Astrocyte of the cerebellum (primary cell): ENCODE measurements around the gene NRG3.

Source experiments
- DNase-seq: peaks from one replicate; pipeline ENCODE4 v3.0.0-alpha.2; 2011; ENCODE audit warnings: low read depth
- H3K4me3 ChIP-seq: 2 replicates; pipeline ENCODE4 v1.5.1; 2011; ENCODE audit warnings: mild to moderate bottlenecking, low read depth, low read length, moderate library complexity
- in situ Hi-C: cut with HindIII; loops from 2 replicates; pipeline ENCODE4 v1.10.0; 2017; ENCODE audit warnings: low sequenced_read_pairs
- TF ChIP-seq, protein P1 (sequence below): IDR thresholded peaks from 2 replicates; pipeline ENCODE4 v1.5.1; 2012; ENCODE audit warnings: low read length, low read depth, moderate library complexity, mild to moderate bottlenecking; ENCODE audit errors: missing control alignments

NRG3 gene

GRCh38 chr10:81953420-81953819 lies 78.4 kb downstream of the NRG3 start:
- in situ Hi-C loops, result no loop called here
- peak; percentile 33 for DNase-seq
- H3K4me3 ChIP-seq, result no peak overlapping the region
- TF ChIP-seq, protein P1, sequence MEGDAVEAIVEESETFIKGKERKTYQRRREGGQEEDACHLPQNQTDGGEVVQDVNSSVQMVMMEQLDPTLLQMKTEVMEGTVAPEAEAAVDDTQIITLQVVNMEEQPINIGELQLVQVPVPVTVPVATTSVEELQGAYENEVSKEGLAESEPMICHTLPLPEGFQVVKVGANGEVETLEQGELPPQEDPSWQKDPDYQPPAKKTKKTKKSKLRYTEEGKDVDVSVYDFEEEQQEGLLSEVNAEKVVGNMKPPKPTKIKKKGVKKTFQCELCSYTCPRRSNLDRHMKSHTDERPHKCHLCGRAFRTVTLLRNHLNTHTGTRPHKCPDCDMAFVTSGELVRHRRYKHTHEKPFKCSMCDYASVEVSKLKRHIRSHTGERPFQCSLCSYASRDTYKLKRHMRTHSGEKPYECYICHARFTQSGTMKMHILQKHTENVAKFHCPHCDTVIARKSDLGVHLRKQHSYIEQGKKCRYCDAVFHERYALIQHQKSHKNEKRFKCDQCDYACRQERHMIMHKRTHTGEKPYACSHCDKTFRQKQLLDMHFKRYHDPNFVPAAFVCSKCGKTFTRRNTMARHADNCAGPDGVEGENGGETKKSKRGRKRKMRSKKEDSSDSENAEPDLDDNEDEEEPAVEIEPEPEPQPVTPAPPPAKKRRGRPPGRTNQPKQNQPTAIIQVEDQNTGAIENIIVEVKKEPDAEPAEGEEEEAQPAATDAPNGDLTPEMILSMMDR, result no peak

DNA sequence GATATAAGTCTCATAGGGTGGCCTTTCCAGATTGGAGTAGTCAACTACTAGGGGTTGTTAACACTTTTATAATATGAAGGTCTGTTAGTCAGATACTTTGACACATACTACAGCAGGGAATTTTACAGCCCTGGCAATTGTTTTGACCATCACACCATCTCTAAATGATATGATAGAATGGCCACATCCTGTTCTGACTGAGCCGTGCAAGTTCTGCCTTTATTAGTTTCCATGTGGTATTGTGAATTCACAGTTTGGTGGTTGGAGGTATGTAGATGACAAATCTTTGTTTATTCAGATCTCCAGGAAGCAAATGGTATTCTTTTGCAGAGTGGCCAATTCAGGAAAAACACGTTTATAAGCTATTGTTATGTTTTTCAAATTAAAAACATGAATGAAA lies 83.0 kb downstream of the NRG3 start:
- TF ChIP-seq, protein P1, result no peak
- H3K4me3 ChIP-seq, result no peak overlapping the region
- in situ Hi-C loops, result no loop called here
- peak; percentile 79 for DNase-seq

DNA sequence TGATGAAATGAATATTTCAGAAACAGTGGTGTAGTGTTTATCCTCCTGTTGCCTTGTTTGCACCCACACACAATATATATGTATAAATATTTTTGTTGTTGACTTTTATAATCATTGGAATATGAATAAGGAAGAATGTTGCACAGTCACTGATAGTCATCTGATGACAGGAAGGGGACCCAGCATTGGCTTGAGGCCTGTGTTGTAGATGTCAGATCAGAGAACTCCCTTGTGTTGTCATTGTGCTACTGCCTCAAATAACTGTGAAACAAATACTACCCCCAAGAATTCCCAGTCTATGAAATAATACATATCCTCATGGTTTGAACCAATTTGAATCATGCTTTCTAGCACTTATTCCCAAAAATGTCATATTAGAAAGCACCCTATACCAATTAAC lies 84.0 kb downstream of the NRG3 start:
- in situ Hi-C loops, result no loop called here
- TF ChIP-seq, protein P1, result no peak
- H3K4me3 ChIP-seq, result no peak overlapping the region
- DNase-seq, result no peak

- no peak for DNase-seq
- in situ Hi-C loops, result no loop called here
- TF ChIP-seq, protein P1, result no peak
- H3K4me3 ChIP-seq, result no peak overlapping the region
Measured at GRCh38 chr10:81961451-81962184, 86.6 kb downstream of the NRG3 start.

- in situ Hi-C loops, result no loop called here
- TF ChIP-seq, protein P1, result no peak
Measured at GRCh38 chr10:81963606-81964005, 88.6 kb downstream of the NRG3 start.

DNA sequence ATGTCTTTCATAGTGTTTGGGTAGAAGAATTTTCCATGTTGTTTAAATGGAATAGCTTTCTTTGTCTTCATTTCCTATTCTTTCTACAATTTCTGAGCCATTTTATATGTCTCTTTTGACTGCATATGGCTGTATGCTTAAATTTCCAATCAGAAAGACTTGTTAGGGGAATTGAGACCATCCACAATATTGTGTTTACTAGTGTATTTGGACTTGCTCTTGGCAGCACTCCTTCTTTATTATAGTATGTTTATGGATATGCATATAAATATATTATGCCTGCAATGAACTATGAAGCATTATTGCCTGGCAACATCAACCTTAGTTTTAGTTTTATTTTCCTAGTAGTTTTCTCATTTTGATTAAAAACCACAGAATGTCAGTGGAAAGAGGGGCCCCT lies 92.7 kb downstream of the NRG3 start:
- H3K4me3 ChIP-seq, result no peak overlapping the region
- in situ Hi-C loops, result no loop called here
- no peak for DNase-seq
- TF ChIP-seq, protein P1, result no peak

More at GRCh38 chr10:81963606-81964005, 88.6 kb downstream of the NRG3 start:
- no peak overlapping the region for H3K4me3 ChIP-seq
- DNase-seq, result peak; percentile 33

DNA sequence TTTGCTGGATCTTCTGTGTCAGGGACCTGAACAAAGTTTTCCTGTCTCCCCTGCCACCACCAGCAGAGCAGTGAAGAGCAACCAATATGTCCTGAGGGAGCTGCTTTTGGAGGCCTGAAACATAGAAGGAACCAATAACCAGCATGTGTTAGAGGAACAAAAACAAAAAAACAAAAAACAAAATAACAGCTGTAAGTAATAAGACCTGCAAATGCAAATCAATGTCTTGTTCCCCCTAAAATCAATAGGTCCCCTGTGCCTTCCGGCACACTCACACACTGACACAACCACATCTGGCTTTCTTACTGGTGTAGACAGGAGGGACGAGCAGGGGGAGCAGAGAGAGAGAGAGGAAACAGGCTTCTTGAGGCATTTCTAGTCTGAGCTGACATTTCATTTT lies 94.1 kb downstream of the NRG3 start:
- no peak for DNase-seq
- no peak overlapping the region for H3K4me3 ChIP-seq
- TF ChIP-seq, protein P1, result no peak
- in situ Hi-C loops, result no loop called here
